GM19240 (cell line): ENCODE measurements around the gene CREBRF.
A peak's percentile ranks its signal among the peaks of the same experiment; 100 is the strongest.
"Not testable (repeated sequence)": the region's sequence is repeated elsewhere in the genome, so short reads cannot be mapped to it uniquely, and the experiment has no call there.

ENCODE experiments used
- DNase-seq: peaks from one replicate; pipeline ENCODE4 v3.0.0; 2011; ENCODE audit warnings: low spot score; ENCODE audit not compliant: insufficient read length

Gene CREBRF, protein sequence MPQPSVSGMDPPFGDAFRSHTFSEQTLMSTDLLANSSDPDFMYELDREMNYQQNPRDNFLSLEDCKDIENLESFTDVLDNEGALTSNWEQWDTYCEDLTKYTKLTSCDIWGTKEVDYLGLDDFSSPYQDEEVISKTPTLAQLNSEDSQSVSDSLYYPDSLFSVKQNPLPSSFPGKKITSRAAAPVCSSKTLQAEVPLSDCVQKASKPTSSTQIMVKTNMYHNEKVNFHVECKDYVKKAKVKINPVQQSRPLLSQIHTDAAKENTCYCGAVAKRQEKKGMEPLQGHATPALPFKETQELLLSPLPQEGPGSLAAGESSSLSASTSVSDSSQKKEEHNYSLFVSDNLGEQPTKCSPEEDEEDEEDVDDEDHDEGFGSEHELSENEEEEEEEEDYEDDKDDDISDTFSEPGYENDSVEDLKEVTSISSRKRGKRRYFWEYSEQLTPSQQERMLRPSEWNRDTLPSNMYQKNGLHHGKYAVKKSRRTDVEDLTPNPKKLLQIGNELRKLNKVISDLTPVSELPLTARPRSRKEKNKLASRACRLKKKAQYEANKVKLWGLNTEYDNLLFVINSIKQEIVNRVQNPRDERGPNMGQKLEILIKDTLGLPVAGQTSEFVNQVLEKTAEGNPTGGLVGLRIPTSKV

DNA sequence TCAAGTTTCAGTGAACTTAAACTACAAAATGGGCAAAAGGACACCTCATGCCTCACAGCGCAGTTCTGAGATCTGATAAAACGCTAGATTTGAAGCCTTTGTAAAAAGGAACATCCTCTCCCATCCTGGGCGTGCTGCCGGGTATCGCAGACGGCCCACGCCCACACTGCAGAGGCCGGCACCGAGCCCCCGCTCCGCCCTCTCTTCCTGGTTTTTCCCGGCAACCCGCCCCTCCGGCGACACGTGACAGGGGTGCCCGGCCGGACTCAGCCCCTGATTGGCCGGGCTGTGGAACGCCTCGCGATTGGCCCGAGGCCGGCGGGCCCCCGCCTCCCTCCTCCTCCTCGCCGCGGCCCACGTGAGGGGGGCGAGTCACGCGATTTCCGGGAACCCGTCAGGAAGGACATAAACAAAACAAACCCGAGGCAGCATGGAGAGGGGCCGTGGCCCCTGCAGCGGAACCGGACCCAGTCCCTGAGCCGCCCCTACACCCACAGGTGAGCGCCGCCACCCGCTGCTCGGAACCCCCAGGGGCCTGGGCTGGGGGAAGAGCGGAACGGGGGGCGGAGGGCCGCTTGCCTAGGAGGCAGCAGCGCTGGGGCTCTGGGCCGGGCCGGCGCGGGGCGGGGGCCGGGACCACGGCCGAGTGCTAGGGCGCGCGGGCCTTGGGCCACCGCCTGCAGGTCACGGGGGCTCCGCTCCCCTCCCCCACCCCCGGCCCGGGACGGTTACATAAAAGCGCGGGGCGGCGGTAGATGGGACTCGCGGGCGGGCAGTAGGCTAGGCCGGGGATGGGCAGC, at the start of gene CREBRF:
Gene CREBRF, plus strand, starts transcription at position 370 of the 800 bp plus-strand sequence. CDS start 24,424 bp downstream, outside the sequence.
- DNase-seq = peak; percentile 90

DNA sequence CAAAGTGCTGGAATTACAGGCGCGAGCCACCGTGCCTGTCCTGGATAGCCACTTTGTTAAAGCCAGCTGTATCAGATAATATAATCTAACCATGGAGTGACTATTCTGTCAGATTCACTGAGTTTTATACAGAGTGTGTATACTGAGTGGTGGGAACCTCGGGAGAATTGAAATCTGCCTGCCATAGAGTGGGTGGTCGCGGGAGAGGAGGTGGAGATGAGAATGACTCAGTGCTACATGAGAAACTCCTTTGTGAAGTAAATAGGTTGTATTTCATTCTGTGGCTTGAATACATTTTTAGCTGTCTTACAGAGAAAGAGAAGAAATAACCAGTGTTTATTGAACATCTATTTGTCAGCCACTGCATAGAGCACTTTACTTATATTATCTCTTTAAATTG, 46.1 kb upstream of the CREBRF start:
- DNase-seq = no peak

DNA sequence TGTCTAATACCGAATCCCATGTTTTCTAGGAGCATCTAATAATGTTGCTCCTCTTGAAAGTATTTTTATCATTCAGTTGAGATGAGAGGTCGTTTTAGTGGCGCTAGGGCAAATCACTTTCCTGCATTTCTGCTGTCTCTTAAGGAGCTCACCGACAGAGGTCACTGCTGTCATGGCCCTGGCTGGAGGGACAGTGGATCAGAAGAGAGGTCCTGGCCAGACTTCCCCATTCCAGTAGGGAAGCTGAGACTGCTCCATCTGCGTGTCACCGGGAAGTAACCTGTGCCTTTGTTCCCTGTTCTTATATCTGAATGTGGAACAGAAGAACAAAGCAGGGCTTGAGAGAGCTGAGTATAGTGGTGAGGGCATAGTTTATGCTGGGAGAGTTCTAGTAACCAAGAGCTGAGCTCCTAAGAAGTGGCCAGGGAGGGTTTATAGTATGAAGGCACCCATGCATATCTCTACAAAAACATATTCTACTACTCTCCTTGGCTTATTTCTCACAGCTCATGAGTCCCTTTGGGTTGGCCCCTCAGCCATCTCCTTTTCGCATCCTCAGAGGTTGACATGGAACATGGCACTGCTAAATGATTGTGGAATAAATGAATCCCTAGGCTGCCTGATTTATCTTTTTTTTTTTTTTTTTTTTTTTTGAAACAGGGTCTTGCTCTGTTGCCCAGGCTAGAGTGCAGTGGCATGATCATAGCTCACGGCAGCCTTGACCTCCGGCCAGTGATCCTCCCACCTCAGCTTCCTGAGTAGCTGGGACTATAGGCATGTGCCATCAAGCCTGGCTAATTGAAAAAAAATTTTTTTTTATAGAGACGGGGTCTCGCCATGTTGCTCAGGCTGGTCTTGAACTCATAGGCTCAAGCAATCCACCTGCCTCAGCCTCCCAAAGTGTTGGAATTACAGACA, 45.3 kb upstream of the CREBRF start:
- no peak for DNase-seq

DNA sequence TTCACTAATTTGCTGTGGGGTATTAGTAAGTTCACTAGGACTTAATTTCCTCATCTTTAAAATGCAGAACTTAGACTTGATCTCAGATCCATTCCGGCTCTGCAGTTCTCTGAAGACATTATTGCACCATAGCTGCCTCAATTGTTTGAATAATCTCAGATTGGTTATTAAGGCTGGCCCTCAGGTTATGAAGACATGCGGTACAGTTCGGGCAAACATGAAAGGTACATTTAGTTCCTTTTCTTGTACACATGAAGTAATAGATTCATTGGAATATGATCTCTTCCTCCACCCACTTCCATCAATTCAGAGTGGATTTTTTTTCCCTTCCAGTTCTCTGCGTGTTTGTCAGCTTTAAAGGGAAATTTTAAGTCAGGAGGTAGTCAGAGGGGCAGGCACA, 44.6 kb upstream of the CREBRF start:
- no peak for DNase-seq

DNA sequence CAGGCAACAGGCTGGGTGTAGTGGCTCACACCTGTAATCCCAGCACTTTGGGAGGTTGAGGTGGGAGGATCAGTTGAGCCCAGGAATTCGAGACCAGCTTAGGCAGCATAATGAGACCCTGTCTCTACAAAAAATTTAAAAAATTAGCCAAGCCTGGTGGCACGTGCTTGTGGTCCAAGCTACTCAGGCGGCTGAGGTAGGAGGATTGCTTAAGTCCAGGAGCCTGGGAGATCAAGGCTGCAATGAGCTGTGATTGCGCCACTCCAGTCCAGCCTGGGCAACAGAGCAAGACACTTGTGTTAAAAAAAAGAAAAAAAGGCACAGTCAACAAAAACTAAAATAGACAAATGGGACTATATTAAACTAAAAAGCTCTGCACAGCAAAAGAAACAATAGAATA, 43.3 kb upstream of the CREBRF start:
- DNase-seq = no peak

DNA sequence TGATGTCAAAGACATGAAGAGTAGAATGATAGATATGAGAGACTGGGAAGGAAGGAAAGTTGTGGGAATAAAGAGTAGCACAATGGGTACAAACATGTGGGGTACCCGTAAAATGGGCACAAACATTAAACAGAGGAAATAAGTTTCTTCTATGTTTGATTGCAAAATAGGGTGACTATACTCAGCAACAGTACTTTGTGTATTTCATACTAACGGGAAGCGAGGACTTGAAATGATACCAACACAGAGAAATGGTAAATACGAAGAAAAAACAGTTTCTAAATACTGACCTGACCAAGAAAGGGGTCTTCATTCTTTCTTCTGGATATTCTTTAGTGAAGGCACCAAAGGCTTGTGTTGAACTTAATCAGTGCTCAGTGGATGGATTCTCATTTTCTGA, 41.5 kb upstream of the CREBRF start:
- DNase-seq = no peak

DNA sequence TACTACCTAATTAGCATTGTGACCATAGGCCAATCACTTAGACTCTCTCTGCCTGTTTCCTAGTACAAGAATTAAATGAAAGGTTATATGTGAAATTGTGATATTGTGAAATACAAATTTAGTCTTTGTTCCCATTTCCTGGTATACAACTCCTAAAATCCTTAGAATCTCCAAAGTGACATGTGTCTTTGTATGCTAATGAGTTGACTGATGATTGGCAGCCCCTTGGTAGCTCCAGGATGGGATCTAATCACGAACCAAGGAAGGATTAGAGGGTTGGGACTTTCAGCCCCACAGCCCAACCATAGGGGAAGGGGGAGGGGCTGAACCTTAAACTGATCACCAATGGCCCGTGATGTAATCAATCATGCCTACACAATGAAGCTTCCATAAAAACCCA, 41.0 kb upstream of the CREBRF start:
- no peak for DNase-seq

DNA sequence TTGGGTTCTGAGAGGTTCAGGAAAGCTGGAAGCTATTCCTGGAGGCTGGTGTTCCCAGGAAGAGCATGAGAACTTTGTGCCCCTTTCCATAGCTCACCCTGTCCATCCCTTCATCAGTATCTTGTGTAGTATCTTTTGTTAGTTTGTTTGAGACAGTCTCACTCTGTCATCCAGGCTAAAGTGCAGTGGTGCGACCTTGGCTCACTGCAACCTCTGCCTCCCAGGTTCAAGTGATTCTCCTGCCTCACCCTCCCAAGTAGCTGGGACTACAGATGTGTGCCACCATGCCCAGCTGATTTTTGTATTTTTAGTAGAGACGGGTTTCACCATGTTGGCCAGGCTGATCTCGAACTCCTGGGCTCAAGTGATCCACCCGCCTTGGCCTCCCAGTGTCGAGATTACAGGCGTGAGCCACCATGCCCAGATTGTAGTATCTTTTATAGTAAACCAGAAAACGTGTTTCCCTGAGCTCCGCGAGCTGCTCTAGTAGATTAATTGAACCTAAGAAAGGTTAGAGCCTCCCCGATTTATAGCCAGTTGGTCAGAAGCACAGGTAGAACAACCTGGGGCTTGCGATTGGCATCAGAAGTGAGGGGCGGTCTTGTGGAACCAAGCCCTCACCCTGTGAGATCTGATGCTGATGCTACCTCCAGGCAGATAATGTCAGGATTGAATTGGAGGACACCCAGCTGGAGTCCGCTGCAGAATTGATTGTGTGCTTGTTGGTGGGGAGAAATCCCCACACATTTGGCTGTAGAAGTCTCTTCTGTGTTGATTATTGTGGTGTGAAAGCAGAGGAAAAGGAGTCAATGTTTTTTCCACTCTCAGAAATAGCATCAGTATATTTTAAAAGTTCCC, 40.3 kb upstream of the CREBRF start:
- DNase-seq = no peak

DNA sequence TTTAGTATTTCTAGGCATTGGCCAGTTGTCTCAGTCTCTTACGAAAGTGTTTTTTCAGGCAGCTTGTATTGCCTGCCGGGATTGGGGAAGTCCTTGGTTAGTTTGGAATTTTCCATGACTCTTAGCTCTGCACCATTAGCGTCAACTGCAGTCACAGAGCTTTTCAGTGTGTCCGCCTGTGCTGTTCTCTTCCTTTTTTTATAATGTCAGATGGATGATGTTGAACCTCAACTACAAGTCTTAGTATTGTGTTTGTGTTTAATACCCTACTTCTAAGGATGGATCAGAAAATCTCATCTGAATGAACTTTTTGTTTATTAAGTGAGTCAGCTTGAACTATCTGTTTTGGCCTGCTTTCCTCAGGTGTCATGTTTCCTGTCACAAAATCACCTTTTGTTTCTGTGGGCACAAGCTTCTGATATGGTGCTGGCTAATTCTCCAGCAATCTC, 39.5 kb upstream of the CREBRF start:
- no peak for DNase-seq

DNA sequence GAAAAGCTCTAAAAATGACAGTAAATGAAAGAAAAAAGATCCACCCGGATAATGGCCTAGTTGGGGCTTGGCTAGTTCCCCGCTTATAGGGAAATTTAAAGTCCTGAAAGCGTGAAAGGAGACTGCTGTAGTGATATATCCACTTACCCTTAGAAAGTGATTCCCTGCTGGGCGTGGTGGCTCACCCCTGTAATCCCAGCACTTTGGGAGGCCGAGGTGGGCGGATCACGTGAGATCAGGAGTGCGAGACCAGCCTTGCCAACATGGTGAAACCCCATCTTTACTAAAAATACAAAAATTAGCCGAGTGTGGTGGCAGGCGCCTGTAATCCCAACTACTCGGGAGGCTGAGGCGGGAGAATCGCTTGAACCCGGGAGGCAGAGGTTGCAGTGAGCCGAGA, 39.1 kb upstream of the CREBRF start:
- DNase-seq = not testable (repeated sequence)

DNA sequence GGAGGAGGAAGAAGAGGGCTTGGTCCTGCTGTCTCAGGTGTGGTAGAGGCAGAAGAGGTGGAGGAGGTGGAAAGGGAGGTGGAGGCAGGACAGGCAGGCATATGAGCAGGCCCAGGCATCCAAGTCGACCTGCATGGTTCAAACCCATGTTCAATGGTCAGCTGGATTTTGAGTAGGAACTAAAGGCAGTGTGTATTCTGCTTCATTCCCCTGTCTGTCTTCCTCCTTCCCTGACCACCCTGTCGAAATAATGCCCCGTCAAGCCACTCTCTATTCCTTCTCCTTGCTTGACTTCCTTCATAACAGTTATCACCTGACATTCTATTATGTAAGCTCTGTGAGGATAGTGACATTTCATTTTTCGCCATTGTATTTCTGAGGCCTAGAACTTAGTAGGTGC, 37.8 kb upstream of the CREBRF start:
- DNase-seq = no peak

DNA sequence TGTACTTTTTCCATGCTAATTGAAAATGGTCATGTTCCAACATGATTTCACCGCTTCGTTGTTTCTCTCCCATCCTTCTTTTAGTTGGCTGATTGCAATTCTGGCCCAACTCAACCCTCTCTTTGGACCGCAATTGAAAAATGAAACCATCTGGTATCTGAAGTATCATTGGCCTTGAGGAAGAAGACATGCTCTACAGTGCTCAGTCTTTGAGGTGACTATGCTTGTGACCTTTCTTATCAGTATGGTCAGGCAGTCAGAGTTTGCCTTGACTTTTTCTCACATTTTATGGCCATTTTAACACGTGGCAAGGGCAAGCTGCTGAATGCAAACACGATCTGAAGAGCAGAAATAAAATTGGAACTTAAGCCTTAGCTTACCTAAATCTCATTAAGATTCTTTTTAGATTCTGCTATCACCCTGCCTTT, 36.0 kb upstream of the CREBRF start:
- no peak for DNase-seq

DNA sequence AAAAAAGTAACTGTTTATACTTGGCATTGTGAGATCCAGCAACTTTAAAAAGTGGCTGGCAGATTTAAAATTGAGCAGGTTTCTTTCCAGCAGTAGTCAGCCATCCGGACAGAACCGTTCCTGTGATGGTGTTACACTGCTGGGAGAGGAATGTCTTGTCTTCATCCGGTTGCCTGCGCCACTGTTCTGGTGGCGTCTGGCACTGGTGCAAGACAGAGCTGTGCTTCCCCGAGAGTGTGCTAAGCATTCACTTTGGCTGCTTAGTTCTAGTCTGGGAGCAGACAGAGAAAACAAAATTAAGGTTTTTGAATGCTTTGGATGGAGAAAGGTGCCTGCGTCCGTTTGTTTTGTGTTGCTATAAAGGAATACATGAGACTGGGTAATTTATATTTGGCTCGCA, 35.5 kb upstream of the CREBRF start:
- DNase-seq = no peak

DNA sequence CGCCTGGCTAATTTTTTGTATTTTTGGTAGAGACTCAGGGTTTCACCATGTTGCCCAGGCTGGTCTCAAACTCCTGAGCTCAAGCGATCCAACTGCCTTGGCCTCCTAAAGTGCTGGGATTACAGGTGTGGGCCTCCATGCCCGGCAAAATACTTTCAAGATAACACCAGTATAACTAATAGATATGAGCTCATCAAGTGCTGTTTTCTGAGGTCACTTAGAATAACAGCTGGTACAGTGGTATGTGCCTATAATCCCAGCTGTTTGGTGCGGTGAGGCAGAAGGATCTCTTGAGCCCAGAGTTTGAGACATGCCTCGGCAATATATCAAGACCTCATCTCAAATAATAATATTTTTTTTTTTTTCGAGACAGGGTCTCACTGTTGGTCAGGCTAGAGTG, 30.5 kb upstream of the CREBRF start:
- DNase-seq = no peak

DNA sequence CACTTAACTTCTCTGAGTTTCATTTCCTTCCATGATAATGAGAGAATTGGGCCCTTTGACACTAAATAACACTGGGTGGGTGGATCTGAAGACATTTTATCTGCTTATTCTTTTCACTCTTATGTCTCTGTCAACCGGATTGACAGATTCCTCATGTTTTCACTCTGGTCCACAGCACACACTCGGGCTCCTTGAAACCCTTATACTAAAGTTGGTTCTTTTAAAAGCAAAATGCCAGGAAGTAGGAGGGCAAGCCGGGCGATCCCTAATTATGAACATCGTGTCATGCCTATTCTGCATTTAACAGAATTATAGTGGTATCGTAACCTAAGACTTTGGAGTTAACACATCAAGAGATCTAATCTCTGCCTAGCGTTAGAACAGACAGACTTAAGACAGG, 28.2 kb upstream of the CREBRF start:
- DNase-seq = no peak

DNA sequence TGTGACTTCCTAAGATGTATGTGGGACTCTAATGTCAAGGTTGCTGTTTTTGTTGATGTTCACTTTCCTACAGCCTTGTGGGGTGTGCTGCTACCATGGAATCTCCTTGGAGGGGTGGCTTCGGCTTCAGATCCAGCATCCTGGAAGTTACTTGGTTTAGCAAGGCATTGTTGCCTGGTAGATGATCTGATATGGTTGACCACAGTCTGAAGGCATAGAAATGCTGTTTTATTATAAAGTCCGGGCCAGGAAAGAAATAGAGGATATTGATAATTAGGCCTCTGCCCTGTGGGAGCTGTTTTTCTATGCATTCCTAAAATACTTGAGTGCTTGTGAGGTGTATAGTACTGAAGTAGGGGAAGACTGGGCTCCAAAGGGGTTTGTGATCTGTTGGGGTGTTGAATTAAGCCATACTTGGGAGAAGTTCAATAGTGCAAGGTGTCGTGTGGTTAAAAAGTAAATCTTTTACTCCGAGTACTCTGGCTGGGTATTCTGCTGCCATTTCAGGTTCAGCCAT, 27.3 kb upstream of the CREBRF start:
- DNase-seq = no peak

DNA sequence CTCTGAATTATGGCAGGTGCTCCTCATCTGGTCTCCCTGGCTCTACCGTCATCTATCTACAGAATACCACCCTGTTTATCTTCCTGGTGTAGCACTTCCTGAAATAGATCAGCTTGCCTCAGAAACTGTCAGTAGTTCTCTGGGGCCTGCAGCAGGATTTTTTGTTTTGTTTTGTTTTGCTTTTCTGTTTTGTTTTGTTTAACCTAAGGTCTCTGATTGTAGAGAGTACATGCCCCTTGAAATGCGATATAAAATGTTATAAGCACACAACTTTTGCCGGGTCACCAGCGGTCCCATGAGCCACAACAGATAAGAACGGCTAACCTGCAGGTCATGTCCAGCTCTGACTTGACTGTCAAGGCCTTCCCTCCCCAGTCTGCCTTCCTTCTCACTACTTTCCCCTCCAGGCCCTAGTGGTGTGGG, 26.6 kb upstream of the CREBRF start:
- no peak for DNase-seq

DNA sequence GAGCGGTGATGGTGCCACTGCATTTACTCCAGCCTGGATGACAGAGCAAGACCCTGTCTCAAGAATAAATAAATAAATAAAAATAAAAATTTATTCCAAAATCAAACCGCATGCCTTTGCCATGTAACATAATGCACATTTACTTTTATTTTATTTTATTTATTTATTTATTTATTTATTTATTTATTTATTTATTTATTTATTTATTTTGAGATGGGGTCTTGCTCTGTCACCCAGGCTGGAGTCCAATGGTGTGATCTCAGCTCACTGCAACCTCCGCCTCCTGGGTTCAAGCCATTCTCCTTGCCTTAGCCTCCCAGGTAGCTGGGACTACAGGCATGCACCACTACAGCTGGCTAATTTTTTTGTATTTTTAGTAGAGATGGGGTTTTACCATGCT, 24.1 kb upstream of the CREBRF start:
- DNase-seq = not testable (repeated sequence)

DNA sequence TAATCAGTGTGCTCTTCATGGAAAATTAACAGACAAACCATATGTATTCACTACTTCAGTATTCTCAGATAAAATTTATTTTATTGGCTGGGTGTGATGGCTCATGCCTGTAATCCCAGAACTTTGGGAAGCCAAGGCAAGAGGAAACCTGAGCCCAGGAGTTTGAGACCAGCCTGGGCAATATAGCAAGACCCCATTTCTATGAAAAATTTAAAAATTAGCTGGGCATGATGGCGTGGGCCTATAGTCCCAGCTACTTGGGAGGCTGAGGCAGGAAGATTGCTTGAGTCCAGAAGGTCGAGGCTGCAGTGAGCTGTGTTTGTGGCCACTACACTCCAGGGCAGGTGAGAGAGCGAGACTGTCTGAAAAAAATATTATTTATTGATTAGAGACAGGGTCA, 23.4 kb upstream of the CREBRF start:
- no peak for DNase-seq

DNA sequence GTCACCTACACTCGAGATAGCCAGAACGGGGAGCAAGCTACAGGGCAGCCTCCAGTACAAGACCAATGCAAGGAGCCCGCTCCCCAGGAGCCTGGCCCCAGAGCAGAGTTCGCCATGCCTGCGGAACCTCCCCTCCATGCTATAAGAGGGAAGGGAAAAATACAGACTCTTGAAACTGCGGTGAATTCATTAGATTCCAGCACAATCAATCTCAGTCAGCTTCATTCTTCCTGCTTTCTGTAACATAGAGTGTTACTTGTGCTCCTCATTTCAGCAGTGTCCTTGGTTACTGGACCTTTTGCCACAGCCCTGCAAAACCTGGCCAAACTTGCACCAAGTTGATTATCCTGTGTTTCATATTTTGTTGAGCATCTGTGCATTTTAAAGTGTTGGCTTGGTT, 22.2 kb upstream of the CREBRF start:
- DNase-seq = no peak
